GM23338 (cell line): Measurements from ENCODE around the gene PTPRO.

Experiments
- CREB1 ChIP-seq: fragments of 250-450 bp; sonication (Bioruptor Pico); IDR thresholded peaks from 2 replicates; pipeline ENCODE4 v1.5.0; 2020; ENCODE audit warnings: low read depth, mild to moderate bottlenecking, moderate library complexity
- EZH2 ChIP-seq: fragments of 200-600 bp; sonication (generic); IDR thresholded peaks from one replicate; pipeline ENCODE4 v1.8.0; 2017; ENCODE audit warnings: antibody characterized with exemption, mild to moderate bottlenecking, low read depth; ENCODE audit not compliant: unreplicated experiment
- EZH2phosphoT487 ChIP-seq: fragments of 200-600 bp; sonication (generic); IDR thresholded peaks from one replicate; pipeline ENCODE4 v1.8.1; 2018; ENCODE audit warnings: antibody characterized with exemption; ENCODE audit not compliant: unreplicated experiment
- JUNB ChIP-seq: IDR thresholded peaks from one replicate; pipeline ENCODE4 v1.6.1; 2016; ENCODE audit warnings: antibody characterized with exemption; ENCODE audit not compliant: unreplicated experiment
- NANOG ChIP-seq: IDR thresholded peaks from 2 replicates; pipeline ENCODE4 v1.6.1; 2016; ENCODE audit warnings: antibody characterized with exemption, borderline replicate concordance
- POLR2AphosphoS5 ChIP-seq: IDR thresholded peaks from 2 replicates; pipeline ENCODE4 v1.6.1; 2016; ENCODE audit warnings: antibody characterized with exemption, low read depth
- STAT1 ChIP-seq: IDR thresholded peaks from one replicate; pipeline ENCODE4 v1.6.1; 2016; ENCODE audit warnings: antibody characterized with exemption; ENCODE audit not compliant: unreplicated experiment
- ZNF114 ChIP-seq: fragments of 250-450 bp; sonication (Bioruptor Pico); IDR thresholded peaks from 2 replicates; pipeline ENCODE4 v1.5.0; 2020; ENCODE audit warnings: mild to moderate bottlenecking, moderate library complexity
- TF ChIP-seq, protein P1 (sequence below), 2 experiments: fragments of 200-600 bp in 1 of 2; sonication (generic) in 1 of 2; conservative IDR thresholded peaks; 2 replicates each; pipeline versions ENCODE4 v1.5.1 to v1.6.1; 2016 to 2017; ENCODE audit warnings: antibody characterized with exemption in 2 of 2, low read depth in 2 of 2, mild to moderate bottlenecking in 2 of 2, moderate library complexity in 1 of 2
- TF ChIP-seq, protein P2 (sequence below): IDR thresholded peaks from one replicate; pipeline ENCODE4 v1.6.1; 2018; ENCODE audit warnings: antibody characterized with exemption; ENCODE audit not compliant: unreplicated experiment

DNA sequence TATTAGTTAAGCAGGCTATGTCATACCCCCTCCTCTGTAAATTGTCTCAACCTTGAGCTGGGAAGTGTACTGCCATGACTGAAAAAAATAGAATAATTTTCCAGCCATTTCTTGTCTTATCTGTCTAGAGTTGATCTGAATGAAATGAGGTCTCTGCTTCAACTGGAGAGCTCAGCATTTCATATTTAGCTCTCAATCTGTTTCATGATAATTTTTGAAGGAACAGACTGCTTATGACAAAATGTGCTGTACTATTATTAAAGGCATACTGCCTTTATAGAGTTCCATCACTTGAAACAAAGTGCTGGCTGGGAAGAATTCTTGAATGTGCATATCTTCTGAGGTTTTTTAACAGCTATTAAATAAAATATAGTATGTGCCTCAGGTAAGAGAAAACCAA is 19.1 kb downstream of the PTPRO start:
- TF ChIP-seq, protein P1, sequence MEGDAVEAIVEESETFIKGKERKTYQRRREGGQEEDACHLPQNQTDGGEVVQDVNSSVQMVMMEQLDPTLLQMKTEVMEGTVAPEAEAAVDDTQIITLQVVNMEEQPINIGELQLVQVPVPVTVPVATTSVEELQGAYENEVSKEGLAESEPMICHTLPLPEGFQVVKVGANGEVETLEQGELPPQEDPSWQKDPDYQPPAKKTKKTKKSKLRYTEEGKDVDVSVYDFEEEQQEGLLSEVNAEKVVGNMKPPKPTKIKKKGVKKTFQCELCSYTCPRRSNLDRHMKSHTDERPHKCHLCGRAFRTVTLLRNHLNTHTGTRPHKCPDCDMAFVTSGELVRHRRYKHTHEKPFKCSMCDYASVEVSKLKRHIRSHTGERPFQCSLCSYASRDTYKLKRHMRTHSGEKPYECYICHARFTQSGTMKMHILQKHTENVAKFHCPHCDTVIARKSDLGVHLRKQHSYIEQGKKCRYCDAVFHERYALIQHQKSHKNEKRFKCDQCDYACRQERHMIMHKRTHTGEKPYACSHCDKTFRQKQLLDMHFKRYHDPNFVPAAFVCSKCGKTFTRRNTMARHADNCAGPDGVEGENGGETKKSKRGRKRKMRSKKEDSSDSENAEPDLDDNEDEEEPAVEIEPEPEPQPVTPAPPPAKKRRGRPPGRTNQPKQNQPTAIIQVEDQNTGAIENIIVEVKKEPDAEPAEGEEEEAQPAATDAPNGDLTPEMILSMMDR (conservative IDR thresholded peaks at IDR 0.05; ENCODE audit: low read depth in 2 of 2): no peak
- TF ChIP-seq EZH2 (no peak), POLR2AphosphoS5 (no peak), CREB1 (CRISPR knock-in tag) (no peak), EZH2phosphoT487 (no peak), JUNB (no peak), STAT1 (no peak), ZNF114 (CRISPR knock-in tag) (no peak), NANOG (no peak)
- TF ChIP-seq, protein P2, sequence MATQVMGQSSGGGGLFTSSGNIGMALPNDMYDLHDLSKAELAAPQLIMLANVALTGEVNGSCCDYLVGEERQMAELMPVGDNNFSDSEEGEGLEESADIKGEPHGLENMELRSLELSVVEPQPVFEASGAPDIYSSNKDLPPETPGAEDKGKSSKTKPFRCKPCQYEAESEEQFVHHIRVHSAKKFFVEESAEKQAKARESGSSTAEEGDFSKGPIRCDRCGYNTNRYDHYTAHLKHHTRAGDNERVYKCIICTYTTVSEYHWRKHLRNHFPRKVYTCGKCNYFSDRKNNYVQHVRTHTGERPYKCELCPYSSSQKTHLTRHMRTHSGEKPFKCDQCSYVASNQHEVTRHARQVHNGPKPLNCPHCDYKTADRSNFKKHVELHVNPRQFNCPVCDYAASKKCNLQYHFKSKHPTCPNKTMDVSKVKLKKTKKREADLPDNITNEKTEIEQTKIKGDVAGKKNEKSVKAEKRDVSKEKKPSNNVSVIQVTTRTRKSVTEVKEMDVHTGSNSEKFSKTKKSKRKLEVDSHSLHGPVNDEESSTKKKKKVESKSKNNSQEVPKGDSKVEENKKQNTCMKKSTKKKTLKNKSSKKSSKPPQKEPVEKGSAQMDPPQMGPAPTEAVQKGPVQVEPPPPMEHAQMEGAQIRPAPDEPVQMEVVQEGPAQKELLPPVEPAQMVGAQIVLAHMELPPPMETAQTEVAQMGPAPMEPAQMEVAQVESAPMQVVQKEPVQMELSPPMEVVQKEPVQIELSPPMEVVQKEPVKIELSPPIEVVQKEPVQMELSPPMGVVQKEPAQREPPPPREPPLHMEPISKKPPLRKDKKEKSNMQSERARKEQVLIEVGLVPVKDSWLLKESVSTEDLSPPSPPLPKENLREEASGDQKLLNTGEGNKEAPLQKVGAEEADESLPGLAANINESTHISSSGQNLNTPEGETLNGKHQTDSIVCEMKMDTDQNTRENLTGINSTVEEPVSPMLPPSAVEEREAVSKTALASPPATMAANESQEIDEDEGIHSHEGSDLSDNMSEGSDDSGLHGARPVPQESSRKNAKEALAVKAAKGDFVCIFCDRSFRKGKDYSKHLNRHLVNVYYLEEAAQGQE: no peak
